HepG2 (cell line): Measurements from ENCODE around the gene TGFA. TPM values are rescaled to one million over a fixed set of nuclear protein-coding genes. Genes with fewer than 3 reads are reported as not detected.

ENCODE experiments used
- ATAC-seq: fragments of 200-7000 bp; cut with Tn5 transposase; 3 replicates; pipeline ENCODE4 v1.9.1; 2020; ENCODE audit warnings: mild to moderate bottlenecking, moderate library complexity
- BruUV-seq: library from RNA; stranded (reverse); fragments of 400-500 nt; replicated peaks from 2 replicates; lab custom pipeline; 2021; lab: Mats Ljungman, UMichigan
- CTCF ChIA-PET: fragments of 300-600 bp; formaldehyde crosslinking; extraction: SDS; loops from one replicate; lab custom pipeline; 2021; ENCODE audit warnings: low total read pairs, inconsistent platforms, low intra/inter-chr PET ratio; lab: Yijun Ruan, JAX
- POLR2A ChIA-PET: fragments of 350-600 bp; sonication (Branson Sonifier 250); formaldehyde crosslinking; loops from one replicate; lab custom pipeline; 2020; ENCODE audit warnings: antibody characterized with exemption, inconsistent platforms; lab: Yijun Ruan, JAX
- DNase-seq: peaks from one replicate; pipeline ENCODE4 v3.0.0-alpha.2; 2015; ENCODE audit warnings: low spot score
- FAIRE-seq: peaks from 3 replicates; lab custom pipeline; 2011; peaks lifted over from hg19 to GRCh38; lab: Jason Lieb, UNC
- H2AFZ ChIP-seq: one replicate; pipeline ENCODE4 v1.6.1; 2011; ENCODE audit warnings: low read length, inconsistent platforms
- H3K27ac ChIP-seq: fragments of 300-600 bp; 3 replicates; pipeline ENCODE4 v1.8.0; 2011; ENCODE audit warnings: mixed run types, mild to moderate bottlenecking, mixed read lengths, low read length, inconsistent platforms; ENCODE audit not compliant: insufficient read depth; ENCODE audit errors: extremely low read length
- H3K27me3 ChIP-seq, 2 experiments: fragments of 200-600 bp in 1 of 2; 2 replicates in 1 of 2; 3 replicates in 1 of 2; pipeline versions ENCODE4 v1.6.0 to v1.8.0; 2011; ENCODE audit warnings: low read length in 2 of 2, mild to moderate bottlenecking in 2 of 2, moderate library complexity in 2 of 2, inconsistent platforms in 1 of 2; ENCODE audit not compliant: insufficient read depth in 2 of 2, control insufficient read depth in 1 of 2
- H3K36me3 ChIP-seq, 2 experiments: fragments of 200-600 bp in 1 of 2; replicated peaks in 1 of 2; 2 replicates in 1 of 2; 3 replicates in 1 of 2; pipeline versions ENCODE4 v1.5.1 to v1.8.0; 2011; ENCODE audit warnings: low read length in 2 of 2, inconsistent platforms in 1 of 2; ENCODE audit not compliant: insufficient read depth in 2 of 2, control insufficient read depth in 1 of 2
- H3K4me1 ChIP-seq: 2 replicates; pipeline ENCODE4 v1.5.1; 2012; ENCODE audit warnings: low read length, inconsistent platforms; ENCODE audit not compliant: insufficient read depth
- H3K4me2 ChIP-seq: 2 replicates; pipeline ENCODE4 v1.6.0; 2011; ENCODE audit warnings: low read depth, low read length, inconsistent platforms
- H3K4me3 ChIP-seq, 3 experiments: fragments of 200-600 bp in 1 of 3; sonication (generic), shearing (Covaris generic) in 1 of 3; replicated peaks in 1 of 3; 2 replicates each; pipeline ENCODE4 v1.5.1; 2011 to 2016; ENCODE audit warnings: low read length in 3 of 3, inconsistent platforms in 2 of 3, low read depth in 2 of 3, mild to moderate bottlenecking in 2 of 3, control low read depth in 1 of 3, mixed read lengths in 1 of 3; ENCODE audit not compliant: insufficient read depth in 1 of 3
- H3K79me2 ChIP-seq: one replicate; pipeline ENCODE4 v1.6.1; 2011; ENCODE audit warnings: low read length, inconsistent platforms; ENCODE audit not compliant: insufficient read depth
- H3K9ac ChIP-seq: 2 replicates; pipeline ENCODE4 v1.6.0; 2011; ENCODE audit warnings: mild to moderate bottlenecking, low read depth, low read length, inconsistent platforms; ENCODE audit not compliant: insufficient read depth
- H3K9me3 ChIP-seq: 2 replicates; pipeline ENCODE4 v1.5.1; 2012; ENCODE audit warnings: mild to moderate bottlenecking, low read length
- H4K20me1 ChIP-seq: 2 replicates; pipeline ENCODE4 v1.6.0; 2011; ENCODE audit warnings: inconsistent platforms, mild to moderate bottlenecking, low read length, moderate library complexity; ENCODE audit not compliant: insufficient read depth
- FOSL1 ChIP-seq: sonication (generic); formaldehyde crosslinking; IDR thresholded peaks from 2 replicates; pipeline ENCODE4 v1.9.0; 2021; ENCODE audit warnings: missing genetic modification reagents, borderline replicate concordance
- FOXO1 ChIP-seq: sonication (generic); formaldehyde crosslinking; IDR thresholded peaks from 2 replicates; pipeline ENCODE4 v1.4.0; 2020; ENCODE audit warnings: missing genetic modification reagents
- HNF4A ChIP-seq: sonication (generic); formaldehyde crosslinking; IDR thresholded peaks from 2 replicates; pipeline ENCODE4 v1.4.0; 2020; ENCODE audit warnings: missing genetic modification reagents
- SP1 ChIP-seq, 2 experiments: fragments of 450-650 bp in 1 of 2; sonication (generic) in 1 of 2; formaldehyde crosslinking in 1 of 2; IDR thresholded peaks; 2 replicates each; pipeline versions ENCODE4 v1.4.0 to v1.6.1; 2016 to 2020; ENCODE audit warnings: missing genetic modification reagents in 1 of 2
- STAG1 ChIP-seq: sonication (generic); formaldehyde crosslinking; IDR thresholded peaks from 2 replicates; pipeline ENCODE4 v1.4.0; 2020; ENCODE audit warnings: missing genetic modification reagents
- ZFP82 ChIP-seq: sonication (generic); formaldehyde crosslinking; IDR thresholded peaks from 2 replicates; pipeline ENCODE4 v1.5.1; 2020; ENCODE audit warnings: mild to moderate bottlenecking, missing genetic modification reagents, borderline replicate concordance
- ZNF644 ChIP-seq: IDR thresholded peaks from 2 replicates; pipeline ENCODE4 v1.6.1; 2016; ENCODE audit warnings: low read depth
- ZNF674 ChIP-seq: sonication (generic); formaldehyde crosslinking; IDR thresholded peaks from 2 replicates; pipeline ENCODE4 v1.5.0; 2020; ENCODE audit warnings: low read depth, mild to moderate bottlenecking, missing genetic modification reagents
- ZSCAN31 ChIP-seq: sonication (generic); formaldehyde crosslinking; IDR thresholded peaks from 2 replicates; pipeline ENCODE4 v1.5.0; 2020; ENCODE audit warnings: low read depth, mild to moderate bottlenecking, missing genetic modification reagents
- WGBS: methylation state at CpG from one replicate; pipeline ENCODE4 v1.1.6; 2017; ENCODE audit warnings: low lambda C conversion rate; 5-methylcytosine and 5-hydroxymethylcytosine counted together
- in situ Hi-C: cut with HindIII; loops from 2 replicates; pipeline ENCODE4 v1.10.0; 2017; ENCODE audit warnings: low pct_unique_long_range_greater_than_20kb; ENCODE audit not compliant: extremely low pct_ligation_motif_present
- intact Hi-C: fragments of 100-400 bp; cut with micrococcal nuclease; formaldehyde crosslinking; loops from one replicate; pipeline ENCODE4 v1.10.0; 2022; ENCODE audit not compliant: unreplicated experiment
- polyA plus RNA-seq, 8 experiments: library from polyadenylated mRNA; depleted of rRNA in 3 of 8; stranded (reverse) in 7 of 8; unstranded in 1 of 8; fragments of >200 nt; fragmentation: Illumina TruSeq in 4 of 8; extraction: Trizol in 4 of 8; gene quantifications; 2 replicates each; pipeline versions ENCODE4 v1.2.1 to v1.2.3, GENCODE V29; 2011 to 2016; ENCODE audit warnings: low read depth in 4 of 8, missing spikeins in 1 of 8, mixed read lengths in 1 of 8; ENCODE audit not compliant: insufficient read depth in 1 of 8
- total RNA-seq, 5 experiments: library from RNA; depleted of rRNA; stranded (reverse); fragments of >200 nt; fragmentation: Illumina TruSeq; extraction: Trizol; gene quantifications; 2 replicates each; pipeline ENCODE4 v1.2.3, GENCODE V29; 2016; ENCODE audit warnings: low read depth in 1 of 5
- TF ChIP-seq, protein P1 (sequence below): sonication (generic); formaldehyde crosslinking; IDR thresholded peaks from 2 replicates; pipeline ENCODE4 v1.5.0; 2020; ENCODE audit warnings: mild to moderate bottlenecking, missing genetic modification reagents, moderate library complexity
- TF ChIP-seq, protein P2 (sequence below): sonication (generic); formaldehyde crosslinking; IDR thresholded peaks from 2 replicates; pipeline ENCODE4 v1.4.0; 2020; ENCODE audit warnings: missing genetic modification reagents

TGFA gene
- total and polyA plus RNA-seq, 2 of the 13 experiments (the other 11 are each of a cell fraction or from before 2014, with no cell fraction given): 7.8 to 15.3 TPM

DNA sequence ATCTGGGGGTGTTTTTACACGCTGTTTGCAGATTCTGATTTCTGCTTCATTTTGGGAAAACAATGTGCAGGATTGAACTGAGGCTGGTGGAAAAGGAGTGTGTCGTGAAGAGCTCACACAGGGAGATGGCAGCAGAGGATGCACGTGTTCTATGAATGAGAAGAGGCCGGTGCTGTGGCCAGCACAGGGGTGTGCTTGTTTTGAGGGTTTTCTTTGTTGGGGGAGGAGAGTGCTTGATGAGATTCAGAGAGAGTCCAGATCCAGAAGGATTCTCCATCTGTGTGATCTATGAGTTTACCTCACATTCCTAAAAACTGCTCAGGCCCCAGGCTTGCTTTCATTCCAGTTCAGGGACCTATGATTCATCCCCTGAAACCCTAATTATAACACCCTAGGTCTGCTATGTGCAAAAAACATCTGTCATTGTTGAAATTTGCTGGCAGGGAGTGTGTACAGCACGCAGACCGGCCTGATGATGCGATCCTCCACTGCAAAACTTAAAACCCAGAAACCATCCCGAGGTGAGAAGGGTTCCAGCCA lies 12.1 kb downstream of the TGFA start:
- Histone ChIP-seq H3K79me2 (peaks cover 19% of the 10 kb centered on the region), H3K4me3 (no peak overlapping the region), H3K9ac (no peak overlapping the region), H2AFZ (no peak overlapping the region), H3K27me3 (no peaks in the 10 kb centered on the region), H3K4me1 (peaks cover 14% of the 10 kb centered on the region), H3K4me2 (no peak overlapping the region), H4K20me1 (no peaks in the 10 kb centered on the region), H3K27ac (no peak overlapping the region), H3K36me3 (no peaks in the 10 kb centered on the region; a peak in 1 of 5 replicates), H3K9me3 (peaks cover 10% of the 10 kb centered on the region; the same call in 1 of the 2 replicates)
- CTCF ChIA-PET: no interaction called here
- DNase-seq (no peak), FAIRE-seq (no peak), ATAC-seq (no peak; the same call in 2 of the 3 replicates)
- BruUV-seq: no TSS peak
- POLR2A ChIA-PET: no interaction called here
- in situ Hi-C loops (no loop called here), intact Hi-C loops (no loop called here)
- WGBS: 86% methylated on average over 8 of the region's 8 CpGs
- TF ChIP-seq SP1 (IDR thresholded peaks at IDR 0.05) (no peak), SP1 (CRISPR knock-in tag; IDR thresholded peaks at IDR 0.05) (no peak), STAG1 (CRISPR knock-in tag) (0 out of 2 replicates have a peak, but pooled peaks have one; percentile 10)
- TF ChIP-seq, protein P1, sequence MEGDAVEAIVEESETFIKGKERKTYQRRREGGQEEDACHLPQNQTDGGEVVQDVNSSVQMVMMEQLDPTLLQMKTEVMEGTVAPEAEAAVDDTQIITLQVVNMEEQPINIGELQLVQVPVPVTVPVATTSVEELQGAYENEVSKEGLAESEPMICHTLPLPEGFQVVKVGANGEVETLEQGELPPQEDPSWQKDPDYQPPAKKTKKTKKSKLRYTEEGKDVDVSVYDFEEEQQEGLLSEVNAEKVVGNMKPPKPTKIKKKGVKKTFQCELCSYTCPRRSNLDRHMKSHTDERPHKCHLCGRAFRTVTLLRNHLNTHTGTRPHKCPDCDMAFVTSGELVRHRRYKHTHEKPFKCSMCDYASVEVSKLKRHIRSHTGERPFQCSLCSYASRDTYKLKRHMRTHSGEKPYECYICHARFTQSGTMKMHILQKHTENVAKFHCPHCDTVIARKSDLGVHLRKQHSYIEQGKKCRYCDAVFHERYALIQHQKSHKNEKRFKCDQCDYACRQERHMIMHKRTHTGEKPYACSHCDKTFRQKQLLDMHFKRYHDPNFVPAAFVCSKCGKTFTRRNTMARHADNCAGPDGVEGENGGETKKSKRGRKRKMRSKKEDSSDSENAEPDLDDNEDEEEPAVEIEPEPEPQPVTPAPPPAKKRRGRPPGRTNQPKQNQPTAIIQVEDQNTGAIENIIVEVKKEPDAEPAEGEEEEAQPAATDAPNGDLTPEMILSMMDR: 0 out of 2 replicates have a peak, but pooled peaks have one; percentile 10

DNA sequence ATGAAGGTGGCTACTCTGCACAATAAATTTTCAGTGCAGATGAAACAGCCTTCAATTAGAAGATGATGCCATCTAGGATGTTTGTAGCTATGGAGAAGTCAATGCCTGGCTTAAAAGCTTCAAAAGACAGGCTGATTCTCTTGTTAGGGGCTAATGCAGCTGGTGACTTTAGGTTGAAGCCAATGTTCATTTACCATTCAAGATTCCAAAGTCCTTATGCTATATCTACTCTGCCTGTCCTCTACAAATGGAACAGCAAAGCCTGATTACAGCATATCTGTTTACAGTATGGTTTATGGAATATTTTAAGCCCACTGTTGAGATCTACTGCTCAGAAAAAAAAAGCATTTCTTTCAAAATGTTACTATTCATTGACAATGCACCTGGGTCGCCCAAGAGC lies 15.8 kb downstream of the TGFA start:
- Histone ChIP-seq H3K4me2 (no peak overlapping the region), H3K4me1 (peaks cover 51% of the 10 kb centered on the region), H2AFZ (no peak overlapping the region), H3K27ac (no peak overlapping the region), H4K20me1 (no peaks in the 10 kb centered on the region), H3K27me3 (no peaks in the 10 kb centered on the region), H3K36me3 (no peaks in the 10 kb centered on the region; a peak in 1 of 5 replicates), H3K4me3 (no peak overlapping the region), H3K9ac (no peak overlapping the region), H3K79me2 (peaks cover 25% of the 10 kb centered on the region), H3K9me3 (peaks cover 10% of the 10 kb centered on the region; the same call in 1 of the 2 replicates)
- intact Hi-C loops (no loop called here), in situ Hi-C loops (no loop called here)
- DNase-seq (no peak), FAIRE-seq (no peak), ATAC-seq (no peak)
- ChIA-PET CTCF (no interaction called here), POLR2A (interaction anchor here (1.8 kb wide), 1 partner anchor 15 kb away, joined by 6 read pairs; the partner anchor contains the start of gene TGFA)
- BruUV-seq: no TSS peak
- 86% methylated on average over 1 of the region's 1 CpG for WGBS
- TF ChIP-seq FOXO1 (CRISPR knock-in tag) (no peak), ZNF674 (no peak), ZNF644 (CRISPR knock-in tag) (0 out of 2 replicates have a peak, but pooled peaks have one; percentile 42), ZFP82 (CRISPR knock-in tag) (no peak), ZSCAN31 (CRISPR knock-in tag) (no peak), HNF4A (CRISPR knock-in tag) (peak; percentile 38; the same call in 1 of the 2 replicates), FOSL1 (CRISPR knock-in tag) (no peak)
- TF ChIP-seq, protein P2, sequence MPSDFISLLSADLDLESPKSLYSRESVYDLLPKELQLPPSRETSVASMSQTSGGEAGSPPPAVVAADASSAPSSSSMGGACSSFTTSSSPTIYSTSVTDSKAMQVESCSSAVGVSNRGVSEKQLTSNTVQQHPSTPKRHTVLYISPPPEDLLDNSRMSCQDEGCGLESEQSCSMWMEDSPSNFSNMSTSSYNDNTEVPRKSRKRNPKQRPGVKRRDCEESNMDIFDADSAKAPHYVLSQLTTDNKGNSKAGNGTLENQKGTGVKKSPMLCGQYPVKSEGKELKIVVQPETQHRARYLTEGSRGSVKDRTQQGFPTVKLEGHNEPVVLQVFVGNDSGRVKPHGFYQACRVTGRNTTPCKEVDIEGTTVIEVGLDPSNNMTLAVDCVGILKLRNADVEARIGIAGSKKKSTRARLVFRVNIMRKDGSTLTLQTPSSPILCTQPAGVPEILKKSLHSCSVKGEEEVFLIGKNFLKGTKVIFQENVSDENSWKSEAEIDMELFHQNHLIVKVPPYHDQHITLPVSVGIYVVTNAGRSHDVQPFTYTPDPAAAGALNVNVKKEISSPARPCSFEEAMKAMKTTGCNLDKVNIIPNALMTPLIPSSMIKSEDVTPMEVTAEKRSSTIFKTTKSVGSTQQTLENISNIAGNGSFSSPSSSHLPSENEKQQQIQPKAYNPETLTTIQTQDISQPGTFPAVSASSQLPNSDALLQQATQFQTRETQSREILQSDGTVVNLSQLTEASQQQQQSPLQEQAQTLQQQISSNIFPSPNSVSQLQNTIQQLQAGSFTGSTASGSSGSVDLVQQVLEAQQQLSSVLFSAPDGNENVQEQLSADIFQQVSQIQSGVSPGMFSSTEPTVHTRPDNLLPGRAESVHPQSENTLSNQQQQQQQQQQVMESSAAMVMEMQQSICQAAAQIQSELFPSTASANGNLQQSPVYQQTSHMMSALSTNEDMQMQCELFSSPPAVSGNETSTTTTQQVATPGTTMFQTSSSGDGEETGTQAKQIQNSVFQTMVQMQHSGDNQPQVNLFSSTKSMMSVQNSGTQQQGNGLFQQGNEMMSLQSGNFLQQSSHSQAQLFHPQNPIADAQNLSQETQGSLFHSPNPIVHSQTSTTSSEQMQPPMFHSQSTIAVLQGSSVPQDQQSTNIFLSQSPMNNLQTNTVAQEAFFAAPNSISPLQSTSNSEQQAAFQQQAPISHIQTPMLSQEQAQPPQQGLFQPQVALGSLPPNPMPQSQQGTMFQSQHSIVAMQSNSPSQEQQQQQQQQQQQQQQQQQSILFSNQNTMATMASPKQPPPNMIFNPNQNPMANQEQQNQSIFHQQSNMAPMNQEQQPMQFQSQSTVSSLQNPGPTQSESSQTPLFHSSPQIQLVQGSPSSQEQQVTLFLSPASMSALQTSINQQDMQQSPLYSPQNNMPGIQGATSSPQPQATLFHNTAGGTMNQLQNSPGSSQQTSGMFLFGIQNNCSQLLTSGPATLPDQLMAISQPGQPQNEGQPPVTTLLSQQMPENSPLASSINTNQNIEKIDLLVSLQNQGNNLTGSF: no peak
